ENCODE data around the gene TUB. TPM values are rescaled to one million over a fixed set of nuclear protein-coding genes. Genes with fewer than 3 reads are reported as not detected.

Gene TUB
- total and polyA plus RNA-seq, 2 donors (not counting 1 experiment from before 2014, with no cell fraction given), result 0.06 to 0.10 TPM

- H3K4me3 Mint-ChIP-seq, result no peak overlapping the region
- Histone ChIP-seq H4K20me1 (ENCODE audit: control insufficient read depth, insufficient read depth, low read length, poor library complexity, severe bottlenecking) (no peaks in the 10 kb centered on the region), H3K4me2 (replicated peaks; ENCODE audit: low read depth, low read length, poor library complexity, severe bottlenecking) (no peak overlapping the region), H3K36me3 (replicated peaks in 1 of 2; ENCODE audit: control extremely low read depth in 1 of 2, control insufficient read depth in 1 of 2, extremely low read depth in 1 of 2, insufficient read depth in 2 of 2, low read length in 1 of 2) (no peaks in the 10 kb centered on the region), H3K79me2 (ENCODE audit: control insufficient read depth, insufficient read depth, low read length) (no peaks in the 10 kb centered on the region), H3K27ac (ENCODE audit: low read length in 2 of 2) (no peak overlapping the region), H3K4me1 (ENCODE audit: control insufficient read depth in 2 of 2, insufficient read depth in 2 of 2, low read length in 2 of 2) (peaks cover 0 to 8% of the 10 kb centered on the region in 2 donors), H3K4me3 (ENCODE audit: control extremely low read depth in 1 of 5, extremely low read depth in 1 of 5, insufficient read depth in 1 of 5, low read depth in 2 of 5, low read length in 4 of 5) (no peak overlapping the region), H2AFZ (ENCODE audit: insufficient read depth, low read depth, low read length, poor library complexity, severe bottlenecking) (no peak overlapping the region), H3K9me3 (ENCODE audit: control extremely low read depth in 1 of 3, control insufficient read depth in 2 of 3, insufficient read depth in 1 of 3, low read length in 2 of 3) (no peaks in the 10 kb centered on the region), H3K9ac (ENCODE audit: low read length) (no peak overlapping the region), H3K27me3 (replicated peaks in 1 of 4; ENCODE audit: control extremely low read depth in 1 of 4, control insufficient read depth in 3 of 4, insufficient read depth in 4 of 4, low read length in 3 of 4) (peaks cover 0 to 22% (median 4%) of the 10 kb centered on the region in 4 experiments)
- no peaks in the 10 kb centered on the region for H3K9me3 Mint-ChIP-seq (ENCODE audit: insufficient read depth)
- H3K27me3 Mint-ChIP-seq, result peaks cover 44% of the 10 kb centered on the region
- POLR2A ChIA-PET, result no interaction called here
- CTCF ChIA-PET, result interaction anchor here (1.2 kb wide), 2 partner anchors 9 to 55 kb away, joined by 3 to 4 read pairs; no protein-coding TSS in a partner anchor
- peaks cover 6% of the 10 kb centered on the region for H3K4me1 Mint-ChIP-seq
- no peak overlapping the region for H3K27ac Mint-ChIP-seq
- intact Hi-C loops (cut with micrococcal nuclease), result no loop called here
- ATAC-seq (ENCODE audit: low read depth) (no peak), DNase-seq (no peak)
- 87% methylated on average over 5 of the region's 5 CpGs for WGBS (ENCODE audit: insufficient coverage)
- TF ChIP-seq CTCF (IDR thresholded peaks at IDR 0.05), result no peak
- no peak for TF ChIP-seq EZH2 (IDR thresholded peaks at IDR 0.05; ENCODE audit: borderline replicate concordance, insufficient read depth, low read depth, low read length, poor library complexity, severe bottlenecking)
Observed at GRCh38 chr11:8036002-8036802, 44.8 kb upstream of the TUB start.

- peaks cover 6% of the 10 kb centered on the region for H3K4me1 Mint-ChIP-seq
- Histone ChIP-seq H3K79me2 (ENCODE audit: control insufficient read depth, insufficient read depth, low read length) (no peaks in the 10 kb centered on the region), H3K9ac (ENCODE audit: low read length) (no peak overlapping the region), H3K9me3 (ENCODE audit: control extremely low read depth in 1 of 3, control insufficient read depth in 2 of 3, insufficient read depth in 1 of 3, low read length in 2 of 3) (no peaks in the 10 kb centered on the region), H4K20me1 (ENCODE audit: control insufficient read depth, insufficient read depth, low read length, poor library complexity, severe bottlenecking) (no peaks in the 10 kb centered on the region), H2AFZ (ENCODE audit: insufficient read depth, low read depth, low read length, poor library complexity, severe bottlenecking) (no peak overlapping the region), H3K27ac (ENCODE audit: low read length in 2 of 2) (no peak overlapping the region), H3K4me3 (ENCODE audit: control extremely low read depth in 1 of 5, extremely low read depth in 1 of 5, insufficient read depth in 1 of 5, low read depth in 2 of 5, low read length in 4 of 5) (no peak overlapping the region), H3K36me3 (replicated peaks in 1 of 2; ENCODE audit: control extremely low read depth in 1 of 2, control insufficient read depth in 1 of 2, extremely low read depth in 1 of 2, insufficient read depth in 2 of 2, low read length in 1 of 2) (no peaks in the 10 kb centered on the region), H3K27me3 (replicated peaks in 1 of 4; ENCODE audit: control extremely low read depth in 1 of 4, control insufficient read depth in 3 of 4, insufficient read depth in 4 of 4, low read length in 3 of 4) (peaks cover 0 to 16% (median 4%) of the 10 kb centered on the region in 4 experiments), H3K4me2 (replicated peaks; ENCODE audit: low read depth, low read length, poor library complexity, severe bottlenecking) (no peak overlapping the region), H3K4me1 (ENCODE audit: control insufficient read depth in 2 of 2, insufficient read depth in 2 of 2, low read length in 2 of 2) (peaks cover 0 to 8% of the 10 kb centered on the region in 2 donors)
- H3K9me3 Mint-ChIP-seq (ENCODE audit: insufficient read depth), result no peaks in the 10 kb centered on the region
- no peak for DNase-seq
- ChIA-PET CTCF (interaction anchor here (1.1 to 1.2 kb wide), 3 partner anchors 9 to 63 kb away, joined by 3 to 4 read pairs (median 4); no protein-coding TSS in a partner anchor), POLR2A (no interaction called here)
- H3K4me3 Mint-ChIP-seq, result no peak overlapping the region
- intact Hi-C loops (cut with micrococcal nuclease), result no loop called here
- no peak for TF ChIP-seq CTCF (IDR thresholded peaks at IDR 0.05)
- TF ChIP-seq EZH2 (IDR thresholded peaks at IDR 0.05; ENCODE audit: borderline replicate concordance, insufficient read depth, low read depth, low read length, poor library complexity, severe bottlenecking), result no peak
- no peak for ATAC-seq (ENCODE audit: low read depth)
- H3K27ac Mint-ChIP-seq, result no peak overlapping the region
- WGBS (ENCODE audit: insufficient coverage), result 97% methylated on average over 4 of the region's 5 CpGs
- H3K27me3 Mint-ChIP-seq, result peaks cover 49% of the 10 kb centered on the region
Observed at GRCh38 chr11:8036986-8037385, 44.0 kb upstream of the TUB start.

Data from B cell (primary cell).